K562 (cell line): ENCODE results near the gene RAD51AP1. TPM values are rescaled to one million over a fixed set of nuclear protein-coding genes. Genes with fewer than 3 reads are reported as not detected.

Source experiments
- ATAC-seq: fragments of 200-7000 bp; cut with Tn5 transposase; 3 replicates; pipeline ENCODE4 v1.9.1; 2020; ENCODE audit warnings: moderate library complexity
- BruUV-seq: library from RNA; stranded (reverse); fragments of 400-500 nt; replicated peaks from 2 replicates; lab custom pipeline; 2021; lab: Mats Ljungman, UMichigan
- CTCF ChIA-PET: fragments of 300-600 bp; formaldehyde crosslinking; extraction: SDS; loops from one replicate; lab custom pipeline; 2021; ENCODE audit warnings: low intra/inter-chr PET ratio; lab: Yijun Ruan, JAX
- POLR2A ChIA-PET: fragments of 300-600, 350-650 bp; sonication (Branson Sonifier 250); formaldehyde crosslinking; extraction: SDS; loops from one replicate; lab custom pipeline; 2021; ENCODE audit warnings: antibody characterized with exemption, inconsistent platforms; lab: Yijun Ruan, JAX
- DNase-seq, 4 experiments: peaks; one replicate each; pipeline versions ENCODE4 v3.0.0 to v3.0.0-alpha.2; 2011 to 2018; ENCODE audit warnings: low spot score in 3 of 4, mixed read lengths in 3 of 4; ENCODE audit errors: extremely low read depth in 1 of 4
- FAIRE-seq: peaks from 2 replicates; lab custom pipeline; 2011; peaks lifted over from hg19 to GRCh38; lab: Jason Lieb, UNC
- H2AFZ ChIP-seq: 2 replicates; pipeline ENCODE4 v1.6.0; 2011; ENCODE audit warnings: low read depth, low read length, control low read depth, inconsistent platforms
- H3K27ac ChIP-seq: fragments of 200-600 bp; 3 replicates; pipeline ENCODE4 v1.8.0; 2011; ENCODE audit warnings: low read depth, mild to moderate bottlenecking, control low read depth, inconsistent platforms, low read length, moderate library complexity, mixed read lengths; ENCODE audit errors: extremely low read depth
- H3K27me3 ChIP-seq, 2 experiments: fragments of 300-600 bp in 1 of 2; 2 replicates in 1 of 2; 3 replicates in 1 of 2; pipeline versions ENCODE4 v1.6.0 to v1.8.0; 2011; ENCODE audit warnings: inconsistent platforms in 2 of 2, low read length in 2 of 2, mild to moderate bottlenecking in 1 of 2, mixed read lengths in 1 of 2, moderate library complexity in 1 of 2; ENCODE audit not compliant: control insufficient read depth in 2 of 2, insufficient read depth in 2 of 2
- H3K36me3 ChIP-seq: fragments of 300-600 bp; 3 replicates; pipeline ENCODE4 v1.8.0; 2011; ENCODE audit warnings: mild to moderate bottlenecking, low read length, inconsistent platforms; ENCODE audit not compliant: control insufficient read depth, insufficient read depth
- H3K4me1 ChIP-seq, 2 experiments: fragments of 200-600 bp in 1 of 2; replicated peaks in 1 of 2; 2 replicates in 1 of 2; 3 replicates in 1 of 2; pipeline versions ENCODE4 v1.5.1 to v1.8.0; 2011; ENCODE audit warnings: inconsistent platforms in 2 of 2, low read length in 2 of 2, mild to moderate bottlenecking in 1 of 2, mixed read lengths in 1 of 2, moderate library complexity in 1 of 2; ENCODE audit not compliant: control insufficient read depth in 2 of 2, insufficient read depth in 2 of 2
- H3K4me2 ChIP-seq: 2 replicates; pipeline ENCODE4 v1.6.1; 2011; ENCODE audit warnings: low read length, control low read depth, inconsistent platforms, mixed read lengths; ENCODE audit not compliant: insufficient read depth
- H3K4me3 ChIP-seq: fragments of 200-600 bp; sonication (generic), shearing (Covaris generic); 2 replicates; pipeline ENCODE4 v1.5.1; 2016; ENCODE audit warnings: control low read depth, inconsistent platforms
- H3K79me2 ChIP-seq: fragments of 200-600 bp; 3 replicates; pipeline ENCODE4 v1.8.0; 2011; ENCODE audit warnings: low read length, inconsistent platforms; ENCODE audit not compliant: control insufficient read depth, insufficient read depth
- H3K9ac ChIP-seq, 2 experiments: 2 replicates each; pipeline versions ENCODE4 v1.6.0 to v1.6.1; 2011; ENCODE audit warnings: low read depth in 2 of 2, low read length in 2 of 2, control low read depth in 1 of 2, inconsistent platforms in 1 of 2, mild to moderate bottlenecking in 1 of 2, mixed read lengths in 1 of 2; ENCODE audit not compliant: insufficient read depth in 1 of 2
- H3K9me1 ChIP-seq: one replicate; pipeline ENCODE4 v1.6.0; 2011; ENCODE audit warnings: inconsistent platforms, mild to moderate bottlenecking, low read length, moderate library complexity; ENCODE audit not compliant: control insufficient read depth, insufficient read depth
- H3K9me3 ChIP-seq: replicated peaks from 2 replicates; pipeline ENCODE4 v1.5.1; 2011; ENCODE audit warnings: low read depth, low read length, inconsistent platforms; ENCODE audit not compliant: control insufficient read depth, insufficient read depth
- H4K20me1 ChIP-seq: replicated peaks from 2 replicates; pipeline ENCODE4 v1.6.1; 2011; ENCODE audit warnings: low read length, inconsistent platforms, mixed read lengths; ENCODE audit not compliant: control insufficient read depth, insufficient read depth
- ELF2 ChIP-seq: fragments of 250-450 bp; sonication (Bioruptor Pico); IDR thresholded peaks from 2 replicates; pipeline ENCODE4 v1.5.0; 2021; ENCODE audit warnings: mild to moderate bottlenecking
- ZNF436 ChIP-seq: fragments of 250-450, 450-650 bp; sonication (Bioruptor Pico); formaldehyde crosslinking; IDR thresholded peaks from 2 replicates; pipeline ENCODE4 v1.7.0; 2020; ENCODE audit warnings: mild to moderate bottlenecking
- ZNF551 ChIP-seq: fragments of 250-450 bp; sonication (Bioruptor Pico); IDR thresholded peaks from 2 replicates; pipeline ENCODE4 v1.5.0; 2021; ENCODE audit warnings: mild to moderate bottlenecking, moderate library complexity
- WGBS: fragments of 100-300 bp; shearing (Covaris generic); methylation state at CpG from one replicate; pipeline ENCODE4 v1.1.6; 2016; ENCODE audit warnings: low coverage, mixed read lengths; ENCODE audit not compliant: insufficient coverage; ENCODE audit errors: missing lambda C conversion rate; 5-methylcytosine and 5-hydroxymethylcytosine counted together
- in situ Hi-C: fragments of 300-500 bp; cut with MboI; formaldehyde crosslinking; loops from 4 replicates; pipeline ENCODE4 v1.15.0; 2018; ENCODE audit warnings: inconsistent platforms, mixed read lengths
- intact Hi-C: fragments of 100-400 bp; cut with micrococcal nuclease; formaldehyde crosslinking; loops from 2 replicates; pipeline ENCODE4 v1.14.2; 2022
- polyA plus RNA-seq, 8 experiments: library from polyadenylated mRNA; depleted of rRNA in 4 of 8; stranded (reverse) in 5 of 8; unstranded in 3 of 8; fragments of >200 nt; fragmentation: Nextera tagmentation in 2 of 8; fragmentation: Illumina TruSeq in 1 of 8; extraction: Ambion mirVana in 2 of 8; extraction: Trizol in 1 of 8; gene quantifications; 2 replicates each; pipeline versions ENCODE4 v1.2.1 to v1.2.3, GENCODE V29; 2011 to 2014; ENCODE audit warnings: inconsistent platforms in 1 of 8, missing spikeins in 1 of 8
- total RNA-seq, 7 experiments: library from RNA; depleted of rRNA in 6 of 7; stranded (reverse); fragments of >200 nt in 6 of 7; fragmentation: Illumina TruSeq in 2 of 7; extraction: Trizol in 2 of 7; gene quantifications; 2 replicates each; pipeline versions ENCODE4 v1.2.1 to v1.2.3, GENCODE V29; 2011 to 2021; ENCODE audit warnings: low replicate concordance in 1 of 7
- TF ChIP-seq, protein P1 (sequence below): fragments of 250-450 bp; sonication (Bioruptor Pico); IDR thresholded peaks from 2 replicates; pipeline ENCODE4 v1.4.0; 2020; ENCODE audit warnings: mild to moderate bottlenecking, moderate library complexity

Gene RAD51AP1
- total and polyA plus RNA-seq, 9 of the 15 experiments (the other 6 are each of a cell fraction or from before 2014, with no cell fraction given) = 43.8 to 111 (median 89.1) TPM

DNA sequence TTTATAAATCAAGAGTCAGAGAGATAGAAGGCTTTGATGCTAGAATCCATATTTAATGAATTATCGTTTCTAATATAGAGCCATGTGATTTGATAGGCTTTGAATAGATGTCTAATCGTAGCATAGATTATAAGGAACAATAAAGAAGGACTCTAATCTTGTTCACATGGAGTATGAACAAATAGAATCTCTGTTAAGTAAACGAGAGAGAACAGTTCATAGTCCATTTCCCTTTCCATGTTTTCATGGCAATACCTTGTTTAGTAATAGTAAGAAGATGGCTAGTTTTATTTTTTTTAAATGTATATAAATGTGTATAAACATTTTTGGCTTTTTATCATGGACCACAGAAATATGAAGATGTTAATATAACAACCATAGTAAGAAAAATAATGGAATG is 32.3 kb upstream of the RAD51AP1 start:
- intact Hi-C loops = no loop called here
- H3K4me1 ChIP-seq = peaks cover 0 to 4% of the 10 kb centered on the region in 2 experiments; a peak in 2 of 5 replicates
- ATAC-seq = no peak
- no peaks in the 10 kb centered on the region for H3K27me3 ChIP-seq
- H3K4me3 ChIP-seq = no peak overlapping the region
- H3K79me2 ChIP-seq = no peaks in the 10 kb centered on the region
- in situ Hi-C loops = no loop called here
- no peak overlapping the region for H3K27ac ChIP-seq
- H3K36me3 ChIP-seq = peaks cover 6% of the 10 kb centered on the region; the same call in 1 of the 3 replicates
- no peak overlapping the region for H3K9ac ChIP-seq
- TF ChIP-seq ZNF436 (CRISPR knock-in tag) (no peak), ELF2 (no peak), ZNF551 (CRISPR knock-in tag) (no peak)
- TF ChIP-seq, protein P1, sequence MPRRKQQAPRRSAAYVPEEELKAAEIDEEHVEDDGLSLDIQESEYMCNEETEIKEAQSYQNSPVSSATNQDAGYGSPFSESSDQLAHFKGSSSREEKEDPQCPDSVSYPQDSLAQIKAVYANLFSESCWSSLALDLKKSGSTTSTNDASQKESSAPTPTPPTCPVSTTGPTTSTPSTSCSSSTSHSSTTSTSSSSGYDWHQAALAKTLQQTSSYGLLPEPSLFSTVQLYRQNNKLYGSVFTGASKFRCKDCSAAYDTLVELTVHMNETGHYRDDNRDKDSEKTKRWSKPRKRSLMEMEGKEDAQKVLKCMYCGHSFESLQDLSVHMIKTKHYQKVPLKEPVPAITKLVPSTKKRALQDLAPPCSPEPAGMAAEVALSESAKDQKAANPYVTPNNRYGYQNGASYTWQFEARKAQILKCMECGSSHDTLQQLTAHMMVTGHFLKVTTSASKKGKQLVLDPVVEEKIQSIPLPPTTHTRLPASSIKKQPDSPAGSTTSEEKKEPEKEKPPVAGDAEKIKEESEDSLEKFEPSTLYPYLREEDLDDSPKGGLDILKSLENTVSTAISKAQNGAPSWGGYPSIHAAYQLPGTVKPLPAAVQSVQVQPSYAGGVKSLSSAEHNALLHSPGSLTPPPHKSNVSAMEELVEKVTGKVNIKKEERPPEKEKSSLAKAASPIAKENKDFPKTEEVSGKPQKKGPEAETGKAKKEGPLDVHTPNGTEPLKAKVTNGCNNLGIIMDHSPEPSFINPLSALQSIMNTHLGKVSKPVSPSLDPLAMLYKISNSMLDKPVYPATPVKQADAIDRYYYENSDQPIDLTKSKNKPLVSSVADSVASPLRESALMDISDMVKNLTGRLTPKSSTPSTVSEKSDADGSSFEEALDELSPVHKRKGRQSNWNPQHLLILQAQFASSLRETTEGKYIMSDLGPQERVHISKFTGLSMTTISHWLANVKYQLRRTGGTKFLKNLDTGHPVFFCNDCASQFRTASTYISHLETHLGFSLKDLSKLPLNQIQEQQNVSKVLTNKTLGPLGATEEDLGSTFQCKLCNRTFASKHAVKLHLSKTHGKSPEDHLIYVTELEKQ (CRISPR knock-in tag) = no peak
- 76% methylated on average over 3 of the region's 3 CpGs for WGBS
- H3K9me1 ChIP-seq = no peaks in the 10 kb centered on the region
- DNase-seq = no peak
- ChIA-PET POLR2A (no interaction called here), CTCF (no interaction called here)
- no peaks in the 10 kb centered on the region for H4K20me1 ChIP-seq
- FAIRE-seq = no peak
- H2AFZ ChIP-seq = no peak overlapping the region
- H3K9me3 ChIP-seq = no peaks in the 10 kb centered on the region
- no peak overlapping the region for H3K4me2 ChIP-seq
- no TSS peak for BruUV-seq
